LoVo (cell line): ENCODE results near the gene PCDHGA12.
"Not testable (repeated sequence)": the region's sequence is repeated elsewhere in the genome, so short reads cannot be mapped to it uniquely, and the experiment has no call there.

ENCODE experiments used
- DNase-seq: peaks from one replicate; pipeline ENCODE4 v3.0.0-alpha.2; 2016; ENCODE audit warnings: low spot score

Gene PCDHGA12

GRCh38 chr5:141407790-141408505, 22.4 kb upstream of the PCDHGA12 start, which contains the start of gene PCDHGB6:
Gene PCDHGB6, plus strand, starts transcription at chr5:141408021. Its CDS starts 182 bp downstream, at chr5:141408203.
- peak; percentile 25 for DNase-seq

GRCh38 chr5:141409598-141410306, 20.6 kb upstream of the PCDHGA12 start:
- no peak for DNase-seq

- no peak for DNase-seq
Observed at GRCh38 chr5:141411575-141411974, 18.7 kb upstream of the PCDHGA12 start.

GRCh38 chr5:141412854-141413539, 17.3 kb upstream of the PCDHGA12 start, which contains the start of gene PCDHGA10:
Gene PCDHGA10, plus strand, starts transcription at chr5:141412987. Its CDS starts 189 bp downstream, at chr5:141413176.
- DNase-seq, result peak; percentile 71

- no peak for DNase-seq
Observed at GRCh38 chr5:141413540-141414069, 16.7 kb upstream of the PCDHGA12 start.

GRCh38 chr5:141414548-141415274, 15.6 kb upstream of the PCDHGA12 start:
- not testable (repeated sequence) for DNase-seq

GRCh38 chr5:141415275-141415618, 15.1 kb upstream of the PCDHGA12 start:
- not testable (repeated sequence) for DNase-seq

- DNase-seq, result peak; percentile 48
Observed at GRCh38 chr5:141417494-141418172, 12.7 kb upstream of the PCDHGA12 start, which contains the start of gene PCDHGB7. Gene PCDHGB7, plus strand, starts transcription at chr5:141417677. Its CDS starts 183 bp downstream, at chr5:141417860.

GRCh38 chr5:141419074-141419880, 11.0 kb upstream of the PCDHGA12 start:
- DNase-seq, result no peak

GRCh38 chr5:141420855-141421488, 9.3 kb upstream of the PCDHGA12 start, which contains the start of gene PCDHGA11:
Gene PCDHGA11, plus strand, starts transcription at chr5:141421051. Its CDS starts 177 bp downstream, at chr5:141421228.
- no peak for DNase-seq

- no peak for DNase-seq
Observed at GRCh38 chr5:141421489-141421855, 8.8 kb upstream of the PCDHGA12 start.

- DNase-seq, result no peak
Observed at GRCh38 chr5:141422742-141423291, 7.5 kb upstream of the PCDHGA12 start.

GRCh38 chr5:141427783-141428426, 2.4 kb upstream of the PCDHGA12 start:
- DNase-seq, result no peak

- DNase-seq, result no peak
Observed at GRCh38 chr5:141431286-141431685, 979 bp downstream of the PCDHGA12 start.

- not testable (repeated sequence) for DNase-seq
Observed at GRCh38 chr5:141432308-141432707, 2.0 kb downstream of the PCDHGA12 start.

- not testable (repeated sequence) for DNase-seq
Observed at GRCh38 chr5:141432726-141433125, 2.4 kb downstream of the PCDHGA12 start.

GRCh38 chr5:141434006-141434405, 3.7 kb downstream of the PCDHGA12 start:
- no peak for DNase-seq

- DNase-seq, result no peak
Observed at GRCh38 chr5:141437221-141437620, 6.9 kb downstream of the PCDHGA12 start.
